PC-9 (cell line): ENCODE data around the gene AKT1. TPM values are rescaled to one million over a fixed set of nuclear protein-coding genes. Genes with fewer than 3 reads are reported as not detected.

ENCODE experiments used
- BruUV-seq: library from RNA; stranded (reverse); fragments of 400-500 nt; replicated peaks from 2 replicates; lab custom pipeline; 2021; lab: Mats Ljungman, UMichigan
- CTCF ChIA-PET: fragments of 300-600 bp; sonication (Branson Sonifier 250); formaldehyde crosslinking; loops from one replicate; lab custom pipeline; 2022; ENCODE audit warnings: antibody characterized with exemption; lab: Charles Lee
- POLR2A ChIA-PET: fragments of 300-600 bp; sonication (Branson Sonifier 250); formaldehyde crosslinking; loops from one replicate; lab custom pipeline; 2022; ENCODE audit warnings: antibody characterized with exemption; ENCODE audit not compliant: unreplicated experiment; lab: Charles Lee
- DNase-seq, 2 experiments: peaks; one replicate each; pipeline versions ENCODE4 v3.0.0 to v3.0.0-alpha.2; 2015 to 2022; ENCODE audit warnings: mixed read lengths in 1 of 2
- H2AFZ ChIP-seq: fragments of 200-600 bp; sonication (generic); 2 replicates; pipeline ENCODE4 v1.8.1; 2017; ENCODE audit warnings: antibody characterized with exemption
- H3F3A ChIP-seq: fragments of 200-600 bp; sonication (generic); 2 replicates; pipeline ENCODE4 v1.8.1; 2017; ENCODE audit warnings: antibody characterized with exemption, mild to moderate bottlenecking, low read depth; ENCODE audit not compliant: insufficient read depth
- H3K27ac ChIP-seq: fragments of 200-600 bp; sonication (generic); 2 replicates; pipeline ENCODE4 v1.6.1; 2016; ENCODE audit warnings: mixed run types
- H3K27me3 ChIP-seq: fragments of 200-600 bp; sonication (generic); 2 replicates; pipeline ENCODE4 v1.6.1; 2016; ENCODE audit warnings: low read depth, mixed run types; ENCODE audit not compliant: insufficient read depth
- H3K36me3 ChIP-seq: fragments of 200-600 bp; sonication (generic); 2 replicates; pipeline ENCODE4 v1.6.1; 2016; ENCODE audit warnings: low read depth, mixed run types
- H3K4me1 ChIP-seq: fragments of 200-600 bp; sonication (generic); replicated peaks from 2 replicates; pipeline ENCODE4 v1.6.1; 2016; ENCODE audit warnings: mixed run types; ENCODE audit not compliant: insufficient read depth
- H3K4me2 ChIP-seq: fragments of 200-600 bp; sonication (generic); 2 replicates; pipeline ENCODE4 v1.6.1; 2017; ENCODE audit warnings: mixed run types
- H3K4me3 ChIP-seq: fragments of 200-600 bp; sonication (generic); 2 replicates; pipeline ENCODE4 v1.6.1; 2016; ENCODE audit warnings: mixed run types
- H3K79me2 ChIP-seq: fragments of 200-600 bp; sonication (generic); 2 replicates; pipeline ENCODE4 v1.6.1; 2017; ENCODE audit warnings: low read depth, mixed run types
- H3K9me2 ChIP-seq: fragments of 200-600 bp; sonication (generic); 2 replicates; pipeline ENCODE4 v1.8.1; 2017; ENCODE audit warnings: mild to moderate bottlenecking; ENCODE audit not compliant: insufficient read depth
- H3K9me3 ChIP-seq: fragments of 200-600 bp; sonication (generic); 2 replicates; pipeline ENCODE4 v1.8.1; 2016; ENCODE audit warnings: low read depth; ENCODE audit not compliant: insufficient read depth
- H4K20me1 ChIP-seq: fragments of 200-600 bp; sonication (generic); 2 replicates; pipeline ENCODE4 v1.8.1; 2017; ENCODE audit not compliant: insufficient read depth
- CTCF ChIP-seq: fragments of 200-600 bp; sonication (generic); conservative IDR thresholded peaks from 2 replicates; pipeline ENCODE4 v1.6.1; 2017; ENCODE audit warnings: mixed run types, antibody characterized with exemption, mild to moderate bottlenecking, moderate library complexity
- EZH2 ChIP-seq: fragments of 200-600 bp; sonication (generic); IDR thresholded peaks from 2 replicates; pipeline ENCODE4 v1.8.0; 2017; ENCODE audit warnings: antibody characterized with exemption, low read depth
- intact Hi-C: fragments of 100-400 bp; cut with micrococcal nuclease; formaldehyde crosslinking; loops from one replicate; pipeline ENCODE4 v1.10.0; 2022; ENCODE audit not compliant: unreplicated experiment
- total RNA-seq: library from RNA; stranded (reverse); gene quantifications from 2 replicates; pipeline ENCODE4 v1.2.3, GENCODE V29; 2021

AKT1 gene
- total RNA-seq, 1 experiment from 2014 or later = 107 TPM

- CTCF ChIA-PET = no interaction called here
- H3K4me3 ChIP-seq = no peak overlapping the region
- no peak overlapping the region for H2AFZ ChIP-seq
- intact Hi-C loops = no loop called here
- peaks cover 8% of the 10 kb centered on the region for H4K20me1 ChIP-seq
- no peaks in the 10 kb centered on the region for H3K27me3 ChIP-seq
- DNase-seq = no peak
- H3K79me2 ChIP-seq = no peaks in the 10 kb centered on the region
- H3K9me2 ChIP-seq = no peaks in the 10 kb centered on the region
- H3K4me1 ChIP-seq = no peaks in the 10 kb centered on the region
- H3K27ac ChIP-seq = no peak overlapping the region
- no TSS peak for BruUV-seq
- TF ChIP-seq EZH2 = no peak
- no peak for TF ChIP-seq CTCF
- H3K36me3 ChIP-seq = no peaks in the 10 kb centered on the region
- H3F3A ChIP-seq = no peaks in the 10 kb centered on the region
- POLR2A ChIA-PET = no interaction called here
- no peaks in the 10 kb centered on the region for H3K9me3 ChIP-seq
- no peak overlapping the region for H3K4me2 ChIP-seq
Measured at GRCh38 chr14:104782086-104782807, 13.3 kb downstream of the AKT1 start.

- ChIA-PET CTCF (no interaction called here), POLR2A (no interaction called here)
- Histone ChIP-seq H3K36me3 (no peaks in the 10 kb centered on the region), H3K9me3 (no peaks in the 10 kb centered on the region), H3K4me2 (no peak overlapping the region), H3K4me1 (no peaks in the 10 kb centered on the region), H2AFZ (no peak overlapping the region), H3K27ac (no peak overlapping the region), H3K9me2 (no peaks in the 10 kb centered on the region), H3K4me3 (no peak overlapping the region), H3F3A (no peaks in the 10 kb centered on the region), H3K27me3 (no peaks in the 10 kb centered on the region), H3K79me2 (no peaks in the 10 kb centered on the region), H4K20me1 (peaks cover 8% of the 10 kb centered on the region)
- no peak for TF ChIP-seq CTCF
- no peak for TF ChIP-seq EZH2
- intact Hi-C loops = no loop called here
- BruUV-seq = no TSS peak
- DNase-seq = no peak
Measured at GRCh38 chr14:104781271-104782077, 14.1 kb downstream of the AKT1 start.

- no peaks in the 10 kb centered on the region for H3K9me3 ChIP-seq
- H3K36me3 ChIP-seq = no peaks in the 10 kb centered on the region
- no peak overlapping the region for H2AFZ ChIP-seq
- TF ChIP-seq CTCF (no peak), EZH2 (no peak)
- DNase-seq = no peak
- no peaks in the 10 kb centered on the region for H3K79me2 ChIP-seq
- no peak overlapping the region for H3K4me3 ChIP-seq
- BruUV-seq = no TSS peak
- H3K4me1 ChIP-seq = no peaks in the 10 kb centered on the region
- intact Hi-C loops = no loop called here
- POLR2A ChIA-PET = no interaction called here
- CTCF ChIA-PET = no interaction called here
- no peak overlapping the region for H3K27ac ChIP-seq
- H4K20me1 ChIP-seq = peaks cover 8% of the 10 kb centered on the region
- H3K27me3 ChIP-seq = no peaks in the 10 kb centered on the region
- H3K9me2 ChIP-seq = no peaks in the 10 kb centered on the region
- H3F3A ChIP-seq = peaks cover 3% of the 10 kb centered on the region; the same call in 1 of the 2 replicates
- H3K4me2 ChIP-seq = no peak overlapping the region
Measured at GRCh38 chr14:104780513-104781030, 15.0 kb downstream of the AKT1 start.
